Measurements from ENCODE around the gene CALN1. TPM values are rescaled to one million over a fixed set of nuclear protein-coding genes. Genes with fewer than 3 reads are reported as not detected.

CALN1 gene
- total and polyA plus RNA-seq, 9 of the 15 experiments (the other 6 are each of a cell fraction or from before 2014, with no cell fraction given), result 1.4 to 7.5 (median 3.3) TPM

DNA sequence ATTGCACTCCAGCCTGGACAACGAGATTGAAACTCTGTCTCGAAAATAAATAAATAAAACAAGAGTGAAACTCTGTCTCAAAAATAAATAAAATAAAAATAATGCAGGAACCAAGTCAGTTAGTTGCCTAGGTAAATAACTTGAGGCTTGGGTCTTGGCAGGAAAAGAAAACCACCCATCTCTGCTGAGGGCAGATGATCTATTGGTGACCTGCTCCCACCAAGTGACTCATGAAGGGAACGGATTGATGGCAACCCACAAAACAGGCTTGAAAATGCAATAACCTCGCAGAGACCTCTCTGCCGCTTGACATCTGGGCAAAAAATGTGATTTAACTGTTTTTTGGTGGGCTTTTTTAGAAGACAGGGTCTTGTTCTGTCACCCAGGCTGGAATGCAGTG is 86.6 kb downstream of the CALN1 start:
- FAIRE-seq (no peak), DNase-seq (ENCODE audit: extremely low read depth in 1 of 4, low spot score in 3 of 4) (no peak), ATAC-seq (no peak)
- H3K4me2 ChIP-seq (ENCODE audit: insufficient read depth, low read length), result no peak overlapping the region
- no peak for TF ChIP-seq SPI1 (IDR thresholded peaks at IDR 0.05; ENCODE audit: borderline replicate concordance, low read depth, low read length)
- TF ChIP-seq, protein P1, sequence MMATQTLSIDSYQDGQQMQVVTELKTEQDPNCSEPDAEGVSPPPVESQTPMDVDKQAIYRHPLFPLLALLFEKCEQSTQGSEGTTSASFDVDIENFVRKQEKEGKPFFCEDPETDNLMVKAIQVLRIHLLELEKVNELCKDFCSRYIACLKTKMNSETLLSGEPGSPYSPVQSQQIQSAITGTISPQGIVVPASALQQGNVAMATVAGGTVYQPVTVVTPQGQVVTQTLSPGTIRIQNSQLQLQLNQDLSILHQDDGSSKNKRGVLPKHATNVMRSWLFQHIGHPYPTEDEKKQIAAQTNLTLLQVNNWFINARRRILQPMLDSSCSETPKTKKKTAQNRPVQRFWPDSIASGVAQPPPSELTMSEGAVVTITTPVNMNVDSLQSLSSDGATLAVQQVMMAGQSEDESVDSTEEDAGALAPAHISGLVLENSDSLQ (IDR thresholded peaks at IDR 0.05), result no peak
- TF ChIP-seq ZNF436 (CRISPR knock-in tag; IDR thresholded peaks at IDR 0.05), result no peak
- TF ChIP-seq, protein P2, sequence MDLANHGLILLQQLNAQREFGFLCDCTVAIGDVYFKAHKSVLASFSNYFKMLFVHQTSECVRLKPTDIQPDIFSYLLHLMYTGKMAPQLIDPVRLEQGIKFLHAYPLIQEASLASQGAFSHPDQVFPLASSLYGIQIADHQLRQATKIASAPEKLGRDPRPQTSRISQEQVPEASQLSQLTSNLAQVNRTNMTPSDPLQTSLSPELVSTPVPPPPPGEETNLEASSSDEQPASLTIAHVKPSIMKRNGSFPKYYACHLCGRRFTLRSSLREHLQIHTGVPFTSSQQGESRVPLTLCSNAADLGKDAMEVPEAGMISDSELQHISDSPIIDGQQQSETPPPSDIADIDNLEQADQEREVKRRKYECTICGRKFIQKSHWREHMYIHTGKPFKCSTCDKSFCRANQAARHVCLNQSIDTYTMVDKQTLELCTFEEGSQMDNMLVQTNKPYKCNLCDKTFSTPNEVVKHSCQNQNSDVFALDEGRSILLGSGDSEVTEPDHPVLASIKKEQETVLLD (IDR thresholded peaks at IDR 0.05), result no peak
- TF ChIP-seq ZSCAN32 (CRISPR knock-in tag; IDR thresholded peaks at IDR 0.05), result no peak
- TF ChIP-seq ZNF311 (CRISPR knock-in tag; IDR thresholded peaks at IDR 0.05), result no peak
- no peaks in the 10 kb centered on the region for H3K79me2 ChIP-seq (ENCODE audit: control insufficient read depth, insufficient read depth, low read length)
- H3K9me3 ChIP-seq (replicated peaks; ENCODE audit: control insufficient read depth, insufficient read depth, low read depth, low read length), result no peaks in the 10 kb centered on the region
- in situ Hi-C loops (cut with MboI), result no loop called here
- no TSS peak for BruUV-seq (replicated peaks)
- 13% methylated on average over 5 of the region's 5 CpGs for WGBS (ENCODE audit: insufficient coverage, low coverage, missing lambda C conversion rate)
- H4K20me1 ChIP-seq (replicated peaks; ENCODE audit: control insufficient read depth, insufficient read depth, low read length), result no peaks in the 10 kb centered on the region
- ChIA-PET CTCF (ENCODE audit: low intra/inter-chr PET ratio) (no interaction called here), POLR2A (no interaction called here)
- H3K27ac ChIP-seq (ENCODE audit: extremely low read depth, low read depth, low read length), result no peak overlapping the region
- H3K4me1 ChIP-seq (replicated peaks in 1 of 2; ENCODE audit: control insufficient read depth in 2 of 2, insufficient read depth in 2 of 2, low read length in 2 of 2), result no peaks in the 10 kb centered on the region
- H3K9ac ChIP-seq (ENCODE audit: insufficient read depth in 1 of 2, low read depth in 2 of 2, low read length in 2 of 2), result no peak overlapping the region
- H3K36me3 ChIP-seq (ENCODE audit: control insufficient read depth, insufficient read depth, low read length), result no peaks in the 10 kb centered on the region
- no peaks in the 10 kb centered on the region for H3K9me1 ChIP-seq (ENCODE audit: control insufficient read depth, insufficient read depth, low read length)
- H3K27me3 ChIP-seq (ENCODE audit: control insufficient read depth in 2 of 2, insufficient read depth in 2 of 2, low read length in 2 of 2), result peaks cover 0 to 12% of the 10 kb centered on the region in 2 experiments; a peak in 2 of 5 replicates
- intact Hi-C loops (cut with micrococcal nuclease), result no loop called here
- H3K4me3 ChIP-seq, result no peak overlapping the region
- no peak overlapping the region for H2AFZ ChIP-seq (ENCODE audit: low read depth, low read length)
